T-helper 22 cell (primary cell): Measurements from ENCODE around the gene MYADM.
"Not testable (repeated sequence)": the region's sequence is repeated elsewhere in the genome, so short reads cannot be mapped to it uniquely, and the experiment has no call there.

ENCODE experiments used
- DNase-seq: peaks from one replicate; pipeline ENCODE4 v3.0.0-alpha.2; 2020; ENCODE audit warnings: low read depth

Gene MYADM, protein sequence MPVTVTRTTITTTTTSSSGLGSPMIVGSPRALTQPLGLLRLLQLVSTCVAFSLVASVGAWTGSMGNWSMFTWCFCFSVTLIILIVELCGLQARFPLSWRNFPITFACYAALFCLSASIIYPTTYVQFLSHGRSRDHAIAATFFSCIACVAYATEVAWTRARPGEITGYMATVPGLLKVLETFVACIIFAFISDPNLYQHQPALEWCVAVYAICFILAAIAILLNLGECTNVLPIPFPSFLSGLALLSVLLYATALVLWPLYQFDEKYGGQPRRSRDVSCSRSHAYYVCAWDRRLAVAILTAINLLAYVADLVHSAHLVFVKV

DNA sequence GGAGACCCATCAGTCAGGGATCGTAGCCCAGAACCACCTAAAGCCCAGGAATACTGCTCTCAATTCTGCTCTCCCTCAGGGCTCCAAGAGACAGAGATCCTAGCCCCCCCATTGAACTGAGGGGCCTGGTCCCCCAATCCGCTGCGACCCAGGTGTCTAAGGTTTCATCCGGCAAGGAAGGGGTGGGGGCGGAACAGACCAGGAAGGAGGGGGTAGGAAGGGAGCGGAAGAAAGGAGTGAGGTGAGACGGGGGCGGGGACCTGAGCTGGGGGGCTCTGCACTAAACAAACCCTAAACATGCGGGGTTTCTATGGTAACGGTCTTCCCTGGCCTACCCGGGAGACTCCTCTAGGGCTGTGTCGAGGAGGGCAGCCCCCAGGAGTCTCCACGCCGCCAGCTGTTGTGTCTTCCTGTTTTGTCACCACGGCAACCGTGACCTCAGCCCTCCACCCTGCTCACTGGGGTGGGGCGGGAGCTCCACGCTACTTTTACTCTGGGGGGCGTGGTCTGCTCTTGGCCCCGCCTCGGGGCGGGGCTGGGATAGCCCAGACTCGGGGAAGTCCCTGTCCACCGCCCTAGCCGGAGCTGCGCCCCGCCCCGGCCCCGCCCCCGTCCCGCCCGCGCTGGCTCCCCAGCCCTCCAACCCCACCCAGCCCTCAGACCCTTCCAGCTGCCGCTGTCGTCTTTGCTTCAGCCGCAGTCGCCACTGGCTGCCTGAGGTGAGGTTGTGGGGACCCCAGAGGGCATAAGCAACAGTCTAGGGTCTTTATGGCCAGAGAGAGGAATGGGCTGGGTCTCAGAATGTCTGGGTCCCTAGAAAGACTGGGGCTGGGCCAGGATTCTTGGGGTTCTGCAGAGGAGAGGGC is at the start of gene MYADM:
Gene MYADM (plus strand): TSS at position 659 of the 866 bp plus-strand sequence. CDS start 5,647 bp downstream, outside the sequence.
- DNase-seq = peak; percentile 100

DNA sequence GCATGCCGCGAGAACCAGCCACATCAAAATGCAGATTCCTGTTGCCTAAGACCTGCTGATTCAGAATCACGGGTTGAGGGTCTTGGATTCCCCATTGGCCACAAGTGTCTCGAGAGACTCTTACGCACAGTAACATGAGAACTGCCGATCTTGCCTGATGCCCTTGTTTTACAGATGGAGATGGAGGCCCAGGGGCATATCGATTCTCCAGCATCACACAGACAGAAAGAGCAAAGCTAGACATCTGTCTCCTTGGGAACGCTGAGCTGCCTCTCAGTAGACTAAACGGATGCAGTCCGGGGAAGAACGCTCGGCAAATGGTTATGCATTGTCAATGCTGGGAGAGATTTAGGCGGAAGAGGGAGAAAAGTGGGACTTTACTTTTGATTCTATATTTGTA is 48.9 kb upstream of the MYADM start:
- no peak for DNase-seq

DNA sequence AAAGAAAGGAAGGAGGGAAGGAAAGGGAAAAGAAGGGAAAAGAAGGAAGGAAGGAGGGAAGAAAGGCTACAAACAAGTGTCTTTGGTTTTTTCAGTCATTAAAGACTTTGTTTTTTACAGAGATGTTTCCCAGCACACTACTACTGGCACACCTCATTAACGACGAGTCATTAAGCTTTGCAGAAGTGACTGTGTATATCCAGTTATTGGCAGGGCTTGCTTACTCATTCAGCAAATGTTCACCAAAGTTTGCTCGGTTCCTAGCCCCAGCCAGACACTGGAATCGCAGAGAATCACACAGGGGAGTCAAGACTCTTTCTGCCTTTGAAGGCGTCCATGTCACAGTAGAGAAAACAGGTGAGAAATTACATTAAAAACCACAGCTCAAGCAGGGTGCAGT is 47.8 kb upstream of the MYADM start:
- DNase-seq = no peak

DNA sequence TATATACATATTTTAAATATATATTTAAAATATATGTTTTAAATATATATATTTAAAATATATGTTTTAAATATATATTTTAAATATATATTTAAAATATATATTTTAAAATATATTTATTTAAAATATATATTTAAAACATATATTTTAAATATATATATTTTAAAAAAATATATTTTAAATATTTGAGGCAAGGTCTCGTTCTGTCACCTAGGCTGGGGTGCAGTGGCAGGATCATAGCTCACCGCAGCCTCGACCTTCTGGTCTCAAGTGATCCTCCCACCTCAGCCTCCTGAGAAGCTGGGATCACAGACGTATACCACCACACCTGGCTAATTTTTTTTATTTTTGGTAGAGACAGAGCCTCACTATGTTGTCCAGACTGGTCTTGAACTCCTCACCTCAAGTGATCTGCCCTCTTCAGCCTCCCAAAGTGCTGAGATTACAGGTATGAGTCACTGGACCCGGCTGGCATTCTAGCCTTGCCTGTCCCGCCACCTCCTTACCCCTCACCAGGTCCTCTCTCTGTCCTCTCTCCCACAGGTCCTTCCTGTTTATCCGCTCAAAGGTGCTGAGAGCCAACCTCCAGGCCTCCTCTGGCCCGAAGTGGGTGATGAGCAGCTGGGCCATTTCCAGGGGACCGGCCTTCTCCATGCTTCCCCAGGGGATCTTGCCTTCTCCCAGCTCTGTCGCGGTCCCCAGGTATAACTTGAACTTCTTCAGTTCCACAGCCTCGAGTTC is 44.1 kb upstream of the MYADM start:
- no peak for DNase-seq

DNA sequence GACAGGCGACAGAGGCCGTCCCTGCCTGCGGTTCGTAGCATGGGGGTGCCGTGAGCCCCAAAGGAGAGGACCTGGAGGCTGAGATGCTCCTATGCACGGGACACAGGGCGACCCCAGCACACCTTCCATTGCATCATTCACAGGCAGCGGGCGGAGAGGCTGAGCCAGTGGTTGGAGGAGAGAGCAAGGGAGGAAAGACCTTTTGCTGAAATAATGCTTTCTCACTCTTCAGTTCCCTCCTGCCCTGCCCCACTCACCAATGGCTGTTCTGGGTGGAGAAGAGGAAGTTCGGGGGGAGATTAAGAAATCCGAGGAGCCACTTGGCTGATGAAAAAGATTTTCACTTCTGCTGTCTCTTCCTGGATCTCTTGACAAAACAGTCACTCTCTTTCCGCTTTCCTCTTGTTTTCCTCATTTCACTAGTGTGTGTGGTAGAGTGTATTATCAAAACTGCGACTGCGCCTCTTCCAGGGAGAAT is 43.5 kb upstream of the MYADM start, which contains the start of gene NLRP12:
Gene NLRP12 (minus strand): TSS at position 181 of the 478 bp plus-strand sequence. CDS start 140 bp downstream, at position 41.
- no peak for DNase-seq

DNA sequence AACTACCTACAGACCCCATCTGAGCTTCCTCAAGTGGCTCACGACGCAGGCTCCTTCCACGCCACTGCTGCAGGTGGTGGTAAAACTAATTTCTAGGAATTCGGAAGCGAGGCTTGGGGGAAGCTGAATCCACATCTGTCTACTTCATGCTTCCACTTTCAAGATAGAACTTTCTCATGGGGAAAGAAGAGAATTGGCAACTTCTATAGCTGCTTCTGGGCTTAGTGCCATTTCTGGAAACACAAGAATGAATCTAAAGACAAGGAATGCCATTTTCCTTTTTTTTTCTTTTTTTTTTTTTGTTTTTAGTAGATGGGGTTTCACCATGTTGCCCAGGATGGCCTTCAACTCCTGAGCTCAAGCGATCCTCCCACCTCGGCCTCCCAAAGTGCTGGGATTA is 40.8 kb upstream of the MYADM start:
- DNase-seq = no peak

DNA sequence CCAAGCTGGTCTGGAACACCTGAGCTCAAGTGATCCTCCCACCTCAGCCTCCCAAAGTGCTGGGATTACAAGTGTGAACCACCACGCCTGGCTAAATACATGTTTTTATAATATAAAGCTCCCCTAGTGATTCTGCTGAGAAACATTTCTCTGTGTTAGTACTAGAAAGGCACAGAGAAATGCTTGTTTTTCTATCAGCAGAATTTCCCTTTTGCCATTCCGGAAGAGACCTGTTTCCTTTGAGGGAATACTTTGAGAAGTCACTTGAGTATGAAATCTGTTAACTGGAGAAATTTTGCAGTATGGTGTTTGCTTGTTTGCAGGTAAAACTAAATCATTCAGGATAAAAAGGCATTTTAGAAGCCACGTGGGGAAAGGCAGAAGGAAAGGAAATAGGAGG is 39.2 kb upstream of the MYADM start:
- DNase-seq = no peak

DNA sequence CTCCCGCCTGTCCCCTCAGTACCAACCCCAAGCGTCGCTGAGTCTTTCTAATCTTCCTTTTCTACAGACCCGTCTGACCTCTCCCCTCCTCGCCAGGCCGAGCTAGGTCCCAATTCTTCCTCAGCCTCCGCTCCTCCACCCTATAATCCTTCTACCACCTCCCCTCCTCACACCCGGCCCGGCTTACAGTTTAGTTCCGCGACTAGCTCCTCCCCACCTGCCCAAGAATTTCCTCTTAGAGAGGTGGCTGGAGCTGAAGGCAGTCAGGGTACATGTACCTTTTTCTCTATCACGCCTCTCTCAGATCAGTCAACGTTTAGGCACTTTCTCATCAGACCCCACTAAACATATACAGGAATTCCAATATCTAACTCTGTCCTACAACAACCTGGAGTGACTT is 34.8 kb upstream of the MYADM start:
- DNase-seq = not testable (repeated sequence)

DNA sequence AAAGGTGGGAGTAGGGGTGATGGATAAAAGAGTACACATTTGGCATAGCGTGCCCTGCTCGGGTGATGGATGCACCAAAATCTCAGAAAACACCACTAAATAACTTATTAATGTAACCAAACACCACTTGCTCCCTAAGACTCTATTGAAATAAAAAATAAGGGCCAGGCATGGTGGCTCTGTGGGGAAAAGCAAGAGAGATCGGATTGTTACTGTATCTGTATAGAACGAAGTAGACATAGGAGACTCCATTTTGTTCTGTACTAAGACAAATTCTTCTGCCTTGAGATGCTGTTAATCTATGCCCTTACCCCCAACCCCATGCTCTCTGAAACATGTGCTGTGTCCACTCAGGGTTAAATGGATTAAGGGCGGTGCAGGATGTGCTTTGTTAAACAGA is 29.2 kb upstream of the MYADM start:
- DNase-seq = not testable (repeated sequence)

DNA sequence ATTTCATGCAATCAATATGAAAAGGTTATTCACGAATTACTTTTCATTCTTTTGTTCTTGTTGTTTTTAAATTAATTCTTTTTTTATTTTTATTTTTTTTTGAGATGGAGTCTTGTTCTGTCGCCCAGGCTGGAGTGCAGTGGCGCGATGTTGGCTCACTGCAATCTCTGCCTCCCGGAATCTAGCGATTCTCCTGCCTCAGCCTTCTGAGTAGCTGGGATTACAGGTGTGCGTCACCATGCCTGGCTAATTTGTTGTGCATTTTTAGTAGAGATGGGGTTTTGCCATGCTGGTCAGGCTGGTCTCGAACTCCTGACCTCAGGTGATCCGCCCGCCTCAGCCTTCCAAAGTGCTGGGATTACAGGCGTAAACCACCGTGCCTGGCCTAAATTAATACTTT is 27.4 kb upstream of the MYADM start:
- DNase-seq = not testable (repeated sequence)

DNA sequence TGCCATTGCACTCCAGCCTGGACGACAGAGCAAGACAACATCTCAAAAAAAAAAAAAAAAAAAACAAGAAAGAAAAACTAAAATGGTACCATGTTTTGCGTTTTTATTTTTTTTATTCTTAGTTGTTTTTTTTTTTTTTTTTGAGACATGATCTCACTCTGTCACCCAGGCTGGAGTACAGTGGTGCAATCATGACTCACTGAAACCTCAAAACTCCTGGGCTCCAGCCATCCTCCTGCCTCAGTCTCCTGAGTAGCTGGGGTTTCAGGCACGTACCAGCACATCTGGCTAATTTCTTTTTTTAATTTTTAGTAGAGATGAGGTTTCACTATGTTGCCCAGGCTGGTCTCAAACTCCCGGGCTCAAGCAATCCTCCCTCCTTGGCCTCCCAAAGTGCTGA is 26.8 kb upstream of the MYADM start:
- DNase-seq = not testable (repeated sequence)

DNA sequence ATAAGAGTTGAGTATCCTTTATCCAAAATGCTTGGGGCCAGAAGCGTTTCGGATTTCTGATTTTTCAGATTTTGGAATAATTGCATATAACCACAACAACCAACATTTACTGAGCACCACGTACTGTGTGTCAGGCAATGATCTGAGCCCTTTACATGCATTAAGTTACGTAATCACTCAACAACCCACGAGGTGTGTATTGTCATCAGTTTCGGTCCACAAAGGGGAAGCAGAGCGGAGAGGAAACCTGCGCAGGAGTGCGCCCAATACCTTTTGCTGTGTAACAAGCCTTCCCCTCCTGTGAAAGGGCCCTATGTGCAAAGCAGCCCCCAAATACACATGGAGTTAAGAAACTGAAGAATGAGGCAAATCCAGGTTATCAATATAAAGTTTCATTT is 22.8 kb upstream of the MYADM start:
- DNase-seq = no peak

DNA sequence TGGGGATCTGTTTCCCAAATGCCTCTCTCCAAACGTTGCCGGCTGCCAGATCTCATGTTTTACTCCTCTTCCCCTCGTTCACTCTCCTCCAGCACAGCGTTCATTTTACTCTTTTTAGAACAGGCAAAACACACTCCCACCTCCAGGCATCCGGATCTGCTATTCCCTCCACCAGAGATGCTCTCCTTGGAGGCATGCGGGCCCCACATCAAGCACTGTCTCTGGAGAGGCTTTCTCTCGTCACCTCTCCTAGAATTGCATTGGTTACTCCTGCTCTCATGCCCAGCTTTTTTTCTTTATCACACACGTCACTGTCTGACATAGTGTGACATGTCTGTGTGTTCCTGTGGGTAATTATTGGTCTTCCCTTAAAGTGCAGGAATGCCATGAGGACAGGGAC is 20.1 kb upstream of the MYADM start:
- DNase-seq = no peak

DNA sequence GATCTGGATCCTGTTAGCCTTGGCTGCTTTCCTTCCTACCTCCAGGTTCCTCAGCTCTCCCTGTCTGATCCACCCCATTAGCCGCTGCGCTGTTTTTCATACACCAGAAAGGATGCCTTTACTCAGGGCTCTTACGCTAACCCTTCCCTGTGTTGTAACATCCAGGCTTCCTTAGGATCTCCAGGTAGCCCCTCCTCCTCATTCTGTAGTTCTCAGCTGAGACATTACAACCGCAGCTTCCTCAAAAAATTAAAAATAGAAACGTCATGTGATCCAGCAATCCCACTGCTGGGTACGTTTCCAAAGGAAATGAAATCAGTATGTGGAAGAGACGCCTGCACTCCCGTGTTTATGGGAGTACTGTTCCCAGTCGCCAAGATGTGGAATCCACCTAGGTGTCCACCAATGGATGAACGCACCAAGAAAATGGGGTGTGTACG is 18.4 kb upstream of the MYADM start:
- no peak for DNase-seq

DNA sequence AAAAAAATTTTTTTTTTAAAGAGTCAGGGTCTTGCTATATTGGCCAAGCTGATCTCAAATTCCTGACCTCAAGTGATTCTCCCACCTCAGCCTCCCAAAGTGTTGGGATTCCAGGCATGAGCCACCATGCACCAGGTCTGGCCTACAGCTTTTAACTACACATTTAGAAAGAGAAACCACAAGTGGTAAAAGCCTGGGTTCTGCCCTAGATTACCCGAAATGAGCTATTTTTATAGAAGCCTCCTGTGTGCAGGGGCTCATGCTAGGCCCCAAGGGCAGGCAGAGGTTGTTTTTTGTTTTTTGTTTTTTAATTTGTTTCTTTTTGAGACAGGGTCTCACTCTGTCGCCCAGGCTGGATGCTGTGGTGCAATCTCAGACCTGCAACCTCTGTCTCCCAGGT is 14.0 kb upstream of the MYADM start:
- DNase-seq = no peak

DNA sequence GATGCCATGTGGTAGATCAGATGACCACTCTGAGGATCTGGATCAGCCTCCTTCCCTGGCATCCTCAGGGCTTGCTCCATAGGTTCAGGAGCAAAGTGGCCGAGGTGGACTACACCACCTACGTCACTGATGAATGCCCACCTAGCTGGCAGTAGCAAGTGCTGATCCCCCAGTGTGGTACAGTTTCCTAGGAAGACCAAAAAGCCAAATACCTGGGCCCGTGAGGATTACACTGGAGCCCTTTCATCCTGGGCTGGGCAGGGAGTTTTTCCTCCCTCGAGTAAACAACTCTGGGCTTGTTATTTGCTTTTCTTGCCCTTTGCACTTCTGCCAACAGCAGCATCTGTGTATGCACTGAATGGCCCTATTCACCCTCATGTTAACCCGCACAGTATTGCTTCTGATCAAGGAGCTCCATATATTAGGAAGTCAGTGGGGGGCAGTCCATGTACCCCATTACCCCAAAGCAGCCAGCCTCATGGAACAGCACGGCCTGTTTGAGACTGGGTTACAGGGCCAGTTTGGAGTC is 3.3 kb upstream of the MYADM start:
- DNase-seq = no peak

DNA sequence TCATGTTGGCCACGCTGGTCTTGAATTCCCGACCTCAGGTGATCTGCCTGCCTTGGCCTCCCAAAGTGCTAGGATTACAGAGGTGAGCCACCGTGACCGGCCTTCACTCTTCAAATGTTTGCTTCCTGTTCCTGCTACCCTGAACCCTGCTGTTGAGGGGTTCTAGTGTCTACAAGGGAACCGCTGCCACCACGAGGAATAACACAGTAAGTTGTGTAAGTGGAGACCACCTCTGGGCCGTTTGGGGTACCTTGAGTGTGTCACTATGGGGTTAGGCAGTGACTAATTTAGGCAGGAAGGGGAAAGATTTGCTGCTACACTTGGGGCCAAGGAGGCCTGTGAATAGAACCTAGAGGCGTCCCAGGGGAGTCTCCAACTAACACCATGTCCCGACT is 2.2 kb upstream of the MYADM start:
- no peak for DNase-seq

DNA sequence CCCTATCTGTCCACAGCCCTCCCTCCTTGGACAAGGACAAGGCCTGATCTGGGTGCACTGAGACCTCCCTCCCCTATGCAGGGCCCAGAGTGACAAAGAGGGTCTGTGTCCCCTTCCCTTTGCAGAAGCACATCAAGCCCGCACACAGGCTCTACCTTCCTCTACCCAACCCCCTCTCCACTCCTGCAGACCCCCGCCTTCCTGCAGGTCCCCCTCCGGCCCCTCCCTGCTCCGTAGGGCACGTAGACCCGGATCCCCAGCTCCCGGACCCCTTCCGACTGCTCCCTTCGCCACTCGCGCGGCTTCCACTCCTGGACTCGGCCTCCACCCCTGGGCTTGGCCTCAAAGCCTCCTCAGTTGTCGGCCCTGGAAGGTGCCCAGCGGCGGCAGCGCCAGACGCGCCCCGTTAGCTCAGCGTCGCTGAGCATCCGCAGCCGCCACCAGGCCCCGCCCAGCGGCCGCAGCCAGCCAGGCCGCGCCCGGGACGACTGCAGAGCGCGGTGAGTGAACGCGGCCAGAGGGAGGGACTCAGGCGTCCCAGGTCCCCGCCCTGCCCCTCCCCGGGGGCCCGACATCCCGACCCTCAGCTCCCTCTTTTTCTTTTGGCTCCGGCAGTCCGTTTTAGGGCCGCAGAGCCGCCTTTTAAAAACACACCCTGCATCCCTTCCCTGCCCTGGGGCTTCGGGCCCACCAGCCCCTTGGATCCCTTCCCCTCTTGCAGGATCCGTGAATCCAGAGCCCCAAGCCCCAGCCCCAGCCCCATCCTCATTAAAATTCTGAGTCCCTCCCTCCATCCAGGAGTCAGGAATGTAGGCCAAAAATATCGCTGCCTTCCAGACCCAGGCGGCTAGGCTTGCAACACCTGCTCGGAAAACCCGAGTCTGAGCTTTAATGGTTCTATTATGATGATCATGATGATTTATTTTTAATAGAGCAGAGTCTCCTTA is 1.5 kb upstream of the MYADM start:
- peak; percentile 69 for DNase-seq

DNA sequence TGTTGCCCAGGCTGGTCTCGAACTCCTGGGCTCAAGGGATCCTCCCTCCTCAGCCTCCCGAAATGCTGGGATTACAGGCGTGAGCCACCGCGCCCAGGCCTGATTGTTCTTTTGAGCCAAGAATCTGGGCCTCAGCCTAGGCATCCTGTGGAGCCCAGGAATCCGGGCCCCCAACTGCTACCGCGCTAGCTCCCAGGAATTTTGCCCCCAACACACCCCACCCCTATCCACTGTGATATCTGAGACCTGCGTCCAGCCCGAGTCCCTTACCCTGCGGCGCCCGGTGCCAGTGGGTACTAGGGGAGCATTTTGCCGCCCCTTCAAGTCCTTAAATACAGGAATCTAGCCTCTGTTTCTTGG is 838 bp upstream of the MYADM start:
- no peak for DNase-seq

DNA sequence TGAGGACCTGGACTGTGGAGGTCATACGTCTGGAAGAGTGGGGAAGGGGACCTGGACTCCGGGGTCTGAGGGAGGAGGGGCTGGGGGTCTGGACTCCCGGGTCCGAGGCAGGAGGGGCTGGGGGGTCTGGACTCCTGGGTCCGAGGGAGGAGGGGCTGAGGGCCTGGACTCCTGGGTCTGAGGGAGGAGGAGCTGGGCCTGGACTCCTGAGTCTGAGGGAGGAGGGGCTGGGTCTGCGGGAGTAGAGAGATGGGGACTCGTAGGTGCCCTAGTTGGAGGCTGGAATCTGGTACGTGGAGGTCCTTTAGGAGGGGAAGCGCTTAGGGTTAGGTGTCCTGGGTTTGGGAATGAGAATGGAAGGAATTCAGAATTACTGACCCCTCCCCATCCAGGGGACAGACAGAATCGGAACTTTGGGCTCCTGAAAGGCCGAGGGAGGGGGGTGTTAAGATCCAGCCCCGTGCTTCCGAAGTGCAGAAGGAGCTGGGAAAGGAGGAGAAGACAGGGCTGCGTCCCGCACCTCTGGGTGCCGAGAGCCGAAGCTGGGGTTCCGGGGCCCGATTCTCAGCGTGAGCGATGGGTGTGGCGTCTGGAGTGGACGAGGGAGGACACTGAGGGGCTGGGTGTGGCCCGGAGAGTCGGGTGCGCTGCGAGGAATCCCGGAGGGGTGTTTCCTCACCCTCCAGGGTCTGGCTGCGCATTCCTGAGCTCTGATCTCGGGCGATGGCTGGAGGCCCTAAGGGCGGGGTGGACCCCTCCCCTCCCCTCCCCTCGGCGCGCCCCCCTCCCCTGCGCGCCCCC is 608 bp downstream of the MYADM start:
- no peak for DNase-seq
